ENCODE results near the gene LRRC4C.

DNA sequence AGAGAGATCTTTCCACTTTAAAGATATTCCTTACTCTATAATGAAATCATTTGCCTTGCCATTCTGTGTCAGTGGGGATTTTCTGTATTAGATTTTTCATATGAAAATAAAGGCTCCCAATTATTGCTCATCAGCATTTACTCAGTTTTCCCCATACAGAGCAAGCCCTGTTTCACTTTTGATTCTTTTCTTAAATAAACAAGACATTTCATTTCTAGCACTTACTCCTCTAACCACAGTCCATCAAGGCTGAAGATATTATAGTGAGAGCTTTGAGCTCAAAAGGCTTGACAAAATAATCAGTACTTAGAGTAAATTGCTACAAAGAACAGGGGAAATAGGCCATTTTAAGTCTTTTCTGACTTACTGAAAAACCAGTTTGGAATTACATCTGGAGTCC, 385.1 kb downstream of the LRRC4C start:
- TF ChIP-seq, protein P1, sequence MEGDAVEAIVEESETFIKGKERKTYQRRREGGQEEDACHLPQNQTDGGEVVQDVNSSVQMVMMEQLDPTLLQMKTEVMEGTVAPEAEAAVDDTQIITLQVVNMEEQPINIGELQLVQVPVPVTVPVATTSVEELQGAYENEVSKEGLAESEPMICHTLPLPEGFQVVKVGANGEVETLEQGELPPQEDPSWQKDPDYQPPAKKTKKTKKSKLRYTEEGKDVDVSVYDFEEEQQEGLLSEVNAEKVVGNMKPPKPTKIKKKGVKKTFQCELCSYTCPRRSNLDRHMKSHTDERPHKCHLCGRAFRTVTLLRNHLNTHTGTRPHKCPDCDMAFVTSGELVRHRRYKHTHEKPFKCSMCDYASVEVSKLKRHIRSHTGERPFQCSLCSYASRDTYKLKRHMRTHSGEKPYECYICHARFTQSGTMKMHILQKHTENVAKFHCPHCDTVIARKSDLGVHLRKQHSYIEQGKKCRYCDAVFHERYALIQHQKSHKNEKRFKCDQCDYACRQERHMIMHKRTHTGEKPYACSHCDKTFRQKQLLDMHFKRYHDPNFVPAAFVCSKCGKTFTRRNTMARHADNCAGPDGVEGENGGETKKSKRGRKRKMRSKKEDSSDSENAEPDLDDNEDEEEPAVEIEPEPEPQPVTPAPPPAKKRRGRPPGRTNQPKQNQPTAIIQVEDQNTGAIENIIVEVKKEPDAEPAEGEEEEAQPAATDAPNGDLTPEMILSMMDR (IDR thresholded peaks at IDR 0.05) = no peak
- no peak for TF ChIP-seq POLR2A (IDR thresholded peaks at IDR 0.05)

Data from Peyer's patch (tissue), 4 donors.